ENCODE measurements around the gene SUOX.
A peak's percentile ranks its signal among the peaks of the same experiment; 100 is the strongest.
"Not testable (repeated sequence)": the region's sequence is repeated elsewhere in the genome, so short reads cannot be mapped to it uniquely, and the experiment has no call there.

Gene SUOX

DNA sequence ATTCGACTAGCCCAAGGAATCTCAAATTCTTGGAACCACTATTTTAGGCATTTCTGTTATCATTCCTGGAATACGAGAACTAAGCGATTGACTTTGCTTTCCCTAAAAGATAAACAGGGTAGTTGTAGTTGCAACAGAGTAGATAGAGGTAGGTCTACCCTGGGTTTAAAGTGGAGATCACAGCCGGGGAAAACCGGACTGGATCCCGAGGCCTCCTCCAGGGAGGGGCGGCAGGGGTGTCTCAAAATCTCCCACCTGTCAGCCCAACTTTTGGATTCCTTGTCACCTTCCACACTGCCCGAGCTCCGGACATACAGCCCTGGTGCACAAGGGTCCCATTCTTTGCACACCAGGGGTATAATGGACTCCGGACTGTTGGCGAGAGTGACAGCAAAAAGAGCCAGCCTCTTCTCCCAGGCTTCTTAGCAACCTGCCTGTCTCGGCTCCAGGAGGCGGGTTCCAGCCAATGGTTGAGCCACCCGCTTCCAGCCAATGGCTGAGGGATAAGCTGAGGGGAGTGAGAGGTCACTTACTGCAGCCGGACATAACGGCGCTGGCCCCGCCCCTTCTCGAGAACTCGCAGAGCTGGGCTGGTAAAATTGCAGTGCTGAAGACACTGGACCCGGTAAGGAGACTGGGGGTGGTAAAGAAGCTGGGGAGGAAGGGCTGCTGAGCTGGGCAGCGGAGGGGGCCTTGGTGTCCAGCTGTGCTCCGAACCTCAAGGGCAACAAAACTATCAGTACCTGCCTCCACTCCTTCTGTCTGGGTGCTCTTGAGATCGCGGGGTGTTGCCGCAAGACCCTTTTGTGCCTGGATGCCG, at the start of gene SUOX:
SUOX (plus strand) TSS at position 562 of the 820 bp plus-strand sequence. CDS start 4,946 bp downstream, outside the sequence.
- DNase-seq = peak; percentile 97

DNA sequence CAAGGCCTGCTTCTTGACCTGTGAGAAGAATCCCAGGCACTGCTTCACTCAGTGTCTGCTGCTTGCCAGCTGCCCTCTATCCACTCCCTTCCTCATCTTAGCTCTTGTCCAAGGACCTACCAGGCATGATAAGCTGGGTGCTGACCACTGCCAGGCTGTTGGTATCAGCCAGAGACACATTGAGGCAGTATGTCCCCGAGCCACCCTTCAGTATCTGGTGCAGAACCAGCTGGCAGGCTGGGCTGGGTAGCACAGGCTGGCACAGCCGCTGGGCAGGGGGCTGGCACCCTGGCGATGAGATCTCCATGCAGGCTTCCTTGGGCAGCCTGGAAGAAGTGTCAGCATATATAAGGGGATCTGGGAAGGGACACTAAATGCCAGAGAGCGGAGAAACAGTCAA, 41.7 kb upstream of the SUOX start:
- DNase-seq = no peak

DNA sequence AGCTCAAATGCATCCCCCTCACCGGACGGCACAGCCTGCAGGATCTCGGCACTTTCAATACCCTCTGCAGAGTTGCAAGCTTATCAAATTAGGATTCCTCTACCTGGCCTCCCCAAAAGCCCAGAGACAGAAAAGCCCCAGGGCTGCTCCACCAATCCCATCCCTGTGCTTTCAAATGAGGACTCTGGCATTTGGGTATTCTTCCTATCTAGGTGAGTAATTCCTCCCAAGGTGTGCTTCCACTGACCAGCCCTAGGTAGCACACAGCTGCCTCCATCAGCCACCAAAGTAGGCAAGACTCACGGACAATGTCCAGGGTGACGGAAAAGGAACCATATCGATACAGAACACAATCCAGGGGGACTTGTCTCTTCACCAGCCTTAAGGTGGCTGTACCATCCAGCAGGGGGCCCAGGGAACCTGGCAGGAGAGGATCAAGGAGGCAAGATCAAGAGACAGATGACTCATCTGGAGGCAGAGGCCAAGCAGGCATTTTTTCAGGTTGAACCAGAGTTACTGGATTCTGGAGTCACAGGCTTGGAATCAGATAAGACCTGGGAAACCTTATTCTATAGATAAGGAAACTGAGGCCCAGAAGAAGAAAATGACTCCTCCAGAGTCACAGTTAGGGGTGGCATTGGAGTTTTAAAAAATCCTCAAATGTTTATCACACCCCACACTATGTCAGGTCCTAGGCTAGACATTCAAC, 41.1 kb upstream of the SUOX start:
- DNase-seq = no peak

DNA sequence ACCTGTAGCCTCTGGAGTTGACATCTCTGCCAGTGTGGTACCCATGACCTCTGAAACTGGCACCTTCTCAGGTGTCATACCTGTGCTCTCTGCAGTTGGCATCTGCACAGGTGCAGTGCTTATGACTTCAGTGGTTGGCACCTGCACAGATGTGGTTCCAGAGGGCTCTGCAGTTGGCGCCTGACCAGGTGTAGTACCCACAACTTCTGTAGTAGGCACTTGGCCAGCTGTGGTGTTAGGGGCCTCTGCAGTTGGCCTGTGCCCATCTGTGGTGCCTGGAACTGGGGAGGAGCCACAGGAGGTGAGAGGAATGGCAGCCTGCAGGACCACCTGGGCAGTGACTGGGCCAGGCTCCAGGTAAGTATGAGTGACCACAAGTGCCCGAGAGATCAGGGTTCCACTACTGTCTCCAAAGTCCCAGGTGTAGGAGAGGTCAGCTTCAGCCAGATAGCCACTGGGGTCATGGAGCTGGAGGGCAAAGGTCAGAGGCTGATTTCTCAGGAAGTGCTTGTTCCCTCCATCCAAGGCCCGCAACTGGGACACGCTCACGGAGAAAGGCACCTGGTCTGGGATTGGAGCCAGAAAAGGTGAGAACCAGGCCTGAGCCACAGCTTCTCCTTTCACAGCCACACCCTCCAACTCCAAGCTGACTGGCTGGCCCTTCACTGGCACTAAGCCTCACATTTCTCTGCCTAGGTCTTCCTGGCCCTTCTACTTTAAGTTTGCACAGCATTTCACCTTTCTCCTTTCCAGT, 39.8 kb upstream of the SUOX start:
- no peak for DNase-seq

DNA sequence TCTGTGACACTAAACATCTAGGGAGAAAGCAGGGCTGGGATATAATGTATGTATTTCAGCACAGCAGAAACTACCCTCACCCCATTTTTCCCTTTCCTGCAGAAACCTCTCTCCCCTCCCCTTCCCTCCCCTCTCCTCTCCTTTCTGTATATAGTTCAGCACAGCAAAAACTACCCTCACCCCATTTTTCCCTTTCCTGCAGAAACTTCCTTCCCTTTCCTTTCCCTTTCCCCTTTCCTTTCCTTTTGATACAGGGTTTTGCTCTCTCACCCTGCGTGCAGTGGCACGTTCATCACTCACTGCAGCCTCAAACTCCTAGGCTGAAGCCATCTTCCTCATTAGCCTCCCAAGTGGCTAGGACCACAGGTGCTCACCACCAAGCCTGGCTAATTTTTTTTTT, 33.3 kb upstream of the SUOX start:
- no peak for DNase-seq

DNA sequence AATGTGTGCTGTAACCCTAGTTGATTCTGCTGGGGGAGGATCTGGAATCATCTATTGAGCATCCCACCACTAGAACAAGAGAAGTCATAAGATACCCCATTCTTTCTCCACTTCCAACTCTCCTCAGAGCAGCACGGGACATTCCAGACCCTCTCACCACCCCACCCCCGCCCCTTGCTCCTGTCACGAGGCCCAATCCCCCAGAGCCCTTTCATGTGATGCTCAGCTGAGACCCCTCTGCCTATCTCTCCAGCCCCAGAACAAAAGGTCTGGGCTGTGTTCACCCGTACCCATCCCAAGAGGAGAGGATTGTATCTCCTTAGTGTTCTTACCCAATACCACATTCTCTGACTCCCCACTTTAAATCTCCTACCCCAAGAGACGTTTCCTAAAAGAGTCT, 31.8 kb upstream of the SUOX start:
- DNase-seq = peak; percentile 54

DNA sequence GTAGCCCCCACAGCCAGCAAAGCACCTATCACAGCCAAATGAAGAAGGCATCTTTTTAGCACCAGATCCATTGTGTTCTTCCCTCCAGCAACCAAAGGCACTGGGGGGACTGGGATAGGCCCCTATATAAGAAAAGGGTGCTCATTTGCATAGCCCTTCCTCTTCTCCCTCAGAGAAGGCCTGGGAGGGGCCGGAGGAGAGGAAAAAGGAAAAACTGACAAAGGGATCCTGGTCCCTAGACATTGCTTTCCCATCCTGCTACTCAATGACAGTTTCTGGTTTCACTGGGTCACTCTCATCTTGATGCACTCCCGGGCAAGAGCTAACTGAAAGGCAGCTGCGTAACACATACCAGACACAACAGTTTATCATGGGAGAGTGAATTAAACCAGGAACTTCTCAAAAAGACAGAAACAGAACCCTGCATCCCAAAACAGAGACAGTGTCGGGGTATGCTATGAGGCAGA, 31.1 kb upstream of the SUOX start, which contains the start of gene PMEL:
PMEL (minus strand) TSS at position 102 of the 467 bp plus-strand sequence; CDS start at position 71, 31 bp downstream.
- no peak for DNase-seq

DNA sequence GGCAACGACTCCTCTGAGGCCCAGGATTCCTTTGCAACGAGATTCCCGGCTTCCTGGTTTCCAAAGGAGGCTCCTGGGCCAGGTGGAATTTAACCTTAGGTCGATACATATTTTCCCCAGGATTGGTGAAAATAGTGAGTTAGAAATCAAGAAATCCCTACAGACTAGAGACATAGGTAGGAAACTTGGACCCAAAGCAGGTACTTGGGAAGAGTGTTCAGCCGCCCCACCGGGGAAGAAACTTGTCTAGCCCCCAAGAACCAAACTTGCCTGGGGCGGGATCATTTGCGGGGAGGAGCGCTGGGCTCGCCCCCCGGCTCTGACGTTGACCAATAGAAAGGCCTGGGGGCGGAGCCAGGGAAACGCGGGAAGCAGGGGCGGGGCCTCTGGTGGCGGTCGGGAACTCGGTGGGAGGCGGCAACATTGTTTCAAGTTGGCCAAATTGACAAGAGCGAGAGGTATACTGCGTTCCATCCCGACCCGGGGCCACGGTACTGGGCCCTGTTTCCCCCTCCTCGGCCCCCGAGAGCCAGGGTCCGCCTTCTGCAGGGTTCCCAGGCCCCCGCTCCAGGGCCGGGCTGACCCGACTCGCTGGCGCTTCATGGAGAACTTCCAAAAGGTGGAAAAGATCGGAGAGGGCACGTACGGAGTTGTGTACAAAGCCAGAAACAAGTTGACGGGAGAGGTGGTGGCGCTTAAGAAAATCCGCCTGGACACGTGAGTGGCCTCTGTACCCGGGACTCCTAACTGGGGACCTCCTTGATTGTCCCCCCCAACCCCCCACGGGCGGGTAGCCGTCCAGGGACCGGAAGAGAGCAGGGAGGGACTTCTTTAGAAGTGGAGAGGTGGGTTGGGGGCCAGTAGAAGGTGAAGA, 30.4 kb upstream of the SUOX start, which contains the start of gene CDK2:
CDK2 (plus strand) TSS at position 423 of the 874 bp plus-strand sequence; CDS start at position 602, 179 bp downstream.
- DNase-seq = peak; percentile 95

DNA sequence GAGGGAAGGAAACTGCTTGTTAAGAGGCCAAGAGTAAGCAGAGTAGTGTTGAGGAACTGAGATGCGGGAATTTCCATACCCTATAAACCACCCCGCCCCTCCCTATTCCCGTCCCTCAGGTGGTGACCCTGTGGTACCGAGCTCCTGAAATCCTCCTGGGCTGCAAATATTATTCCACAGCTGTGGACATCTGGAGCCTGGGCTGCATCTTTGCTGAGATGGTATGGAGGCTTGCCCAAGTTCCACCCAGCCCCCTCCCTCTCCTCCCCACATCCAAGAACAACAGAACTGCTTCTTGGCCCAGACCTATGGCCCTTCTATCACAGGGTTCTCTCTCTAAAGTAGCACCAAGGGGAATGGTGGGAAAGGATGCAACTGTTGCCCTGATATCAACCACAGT, 27.7 kb upstream of the SUOX start:
- no peak for DNase-seq

DNA sequence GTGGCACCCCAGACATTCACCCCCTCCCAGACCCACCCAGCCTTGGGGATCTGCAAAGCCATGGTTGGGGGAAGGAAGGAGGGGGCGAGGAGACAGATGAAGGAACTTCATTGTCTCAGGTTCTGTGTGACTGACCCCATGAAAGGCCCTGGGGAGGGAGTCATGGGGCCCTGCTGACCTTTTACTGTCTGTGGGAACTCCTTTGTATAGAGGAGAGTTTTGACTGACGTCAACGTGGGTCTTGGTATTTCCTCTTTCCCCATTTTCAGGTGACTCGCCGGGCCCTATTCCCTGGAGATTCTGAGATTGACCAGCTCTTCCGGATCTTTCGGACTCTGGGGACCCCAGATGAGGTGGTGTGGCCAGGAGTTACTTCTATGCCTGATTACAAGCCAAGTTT, 26.3 kb upstream of the SUOX start:
- no peak for DNase-seq

DNA sequence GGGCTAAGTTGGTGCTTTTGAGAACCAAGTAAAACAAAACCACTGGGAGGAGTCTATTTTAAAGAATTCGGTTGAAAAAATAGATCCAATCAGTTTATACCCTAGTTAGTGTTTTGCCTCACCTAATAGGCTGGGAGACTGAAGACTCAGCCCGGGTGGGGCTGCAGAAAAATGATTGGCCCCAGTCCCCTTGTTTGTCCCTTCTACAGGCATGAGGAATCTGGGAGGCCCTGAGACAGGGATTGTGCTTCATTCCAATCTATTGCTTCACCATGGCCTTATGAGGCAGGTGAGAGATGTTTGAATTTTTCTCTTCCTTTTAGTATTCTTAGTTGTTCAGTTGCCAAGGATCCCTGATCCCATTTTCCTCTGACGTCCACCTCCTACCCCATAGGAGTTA, 25.0 kb upstream of the SUOX start:
- DNase-seq = no peak

DNA sequence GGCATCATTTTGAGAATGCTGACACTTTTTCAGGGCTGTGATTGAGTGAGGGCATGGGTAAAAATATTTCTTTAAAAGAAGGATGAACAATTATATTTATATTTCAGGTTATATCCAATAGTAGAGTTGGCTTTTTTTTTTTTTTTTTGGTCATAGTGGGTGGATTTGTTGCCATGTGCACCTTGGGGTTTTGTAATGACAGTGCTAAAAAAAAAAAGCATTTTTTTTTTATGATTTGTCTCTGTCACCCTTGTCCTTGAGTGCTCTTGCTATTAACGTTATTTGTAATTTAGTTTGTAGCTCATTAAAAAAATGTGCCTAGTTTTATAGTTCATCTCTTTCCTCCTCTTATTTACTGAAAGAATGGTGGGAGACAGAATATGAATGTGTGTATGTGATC, 24.6 kb upstream of the SUOX start:
- DNase-seq = no peak

DNA sequence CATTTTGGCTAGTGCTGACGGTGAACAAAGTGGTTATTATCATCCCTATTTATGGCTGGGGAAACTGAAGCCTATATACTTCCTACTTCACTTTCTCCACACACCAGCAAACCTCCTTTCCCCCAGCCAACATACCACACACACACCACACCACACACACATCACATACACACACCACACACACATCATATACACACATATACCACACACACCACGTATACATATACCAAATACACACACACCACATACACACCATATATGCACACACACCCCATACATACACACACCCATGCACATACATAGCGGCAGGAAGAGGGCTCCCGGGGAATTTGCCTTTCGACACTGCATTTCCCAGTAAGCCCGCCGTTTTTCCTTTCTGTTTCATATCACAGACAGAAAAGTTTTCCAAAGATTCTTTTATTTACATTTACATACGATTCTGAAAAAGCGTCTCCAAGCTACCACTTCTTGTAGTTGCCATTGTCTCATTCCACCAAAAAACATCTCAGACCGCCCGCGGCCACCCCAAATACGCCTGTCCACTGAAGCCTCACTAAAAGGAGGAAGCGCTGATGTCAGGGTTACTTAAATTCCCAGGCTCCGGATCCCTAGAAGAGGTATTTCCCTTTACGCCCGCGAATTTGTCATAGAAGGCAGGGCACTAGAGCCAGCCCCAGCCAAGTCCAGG, 24.0 kb upstream of the SUOX start:
- DNase-seq = no peak

DNA sequence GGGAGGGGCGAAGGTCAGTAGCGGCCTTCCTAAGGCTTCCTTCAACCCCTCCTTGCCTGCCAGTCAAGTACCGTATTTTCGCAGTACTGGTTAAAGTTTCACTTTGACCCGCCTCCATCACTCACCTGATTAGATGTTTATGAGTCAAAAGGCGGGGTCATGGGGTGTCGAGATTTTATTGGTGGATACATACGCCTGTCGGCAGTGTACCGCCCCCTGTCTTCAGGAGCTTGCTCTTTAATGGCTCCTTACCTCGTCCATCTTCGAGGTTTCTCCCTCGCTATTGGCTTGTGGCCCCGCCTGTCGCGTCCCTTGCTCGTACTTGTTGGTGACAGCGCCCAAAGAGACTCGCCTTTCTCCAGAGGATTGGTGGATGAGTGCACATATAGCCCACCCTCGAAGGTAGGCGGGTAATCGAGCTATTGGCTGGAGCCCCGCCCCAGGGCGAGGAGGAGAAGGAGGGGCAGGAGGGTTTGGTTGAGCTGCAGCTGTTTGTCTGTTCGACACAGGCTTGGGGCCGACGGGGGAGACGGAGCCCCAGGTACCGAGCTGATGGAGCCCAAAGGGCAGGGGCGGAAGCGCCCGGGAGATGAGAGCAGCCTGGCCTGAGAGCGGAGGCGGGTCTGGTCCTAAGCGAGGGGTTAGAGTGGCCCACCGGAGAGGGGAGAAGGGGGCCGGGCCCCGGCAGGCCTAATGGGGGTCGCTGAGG, 23.3 kb upstream of the SUOX start, which contains the start of gene RAB5B:
RAB5B (plus strand) TSS at position 480 of the 709 bp plus-strand sequence. CDS start 12,883 bp downstream, outside the sequence.
- DNase-seq = peak; percentile 100

DNA sequence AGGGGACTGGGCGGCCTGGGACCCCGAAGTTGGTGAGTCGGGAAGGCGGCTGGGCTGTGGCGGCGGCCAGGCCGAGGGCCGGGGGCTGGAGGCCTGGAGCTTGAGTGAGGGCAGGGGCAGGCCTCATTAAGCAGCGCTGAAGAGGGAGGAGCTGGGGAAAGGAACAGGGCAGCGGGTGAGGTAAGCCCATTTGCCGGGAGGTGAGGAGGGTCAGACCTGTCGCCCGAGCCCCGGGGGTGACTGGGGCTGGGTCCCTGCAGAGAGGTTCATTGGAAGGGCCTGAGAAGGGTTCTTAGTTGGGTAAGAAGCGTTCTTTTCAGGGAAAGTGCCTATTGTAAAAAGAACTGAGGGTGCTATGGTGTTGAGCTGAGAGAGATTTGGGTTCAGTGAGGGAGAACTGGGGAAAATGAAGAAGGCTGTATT, 22.8 kb upstream of the SUOX start:
- no peak for DNase-seq

DNA sequence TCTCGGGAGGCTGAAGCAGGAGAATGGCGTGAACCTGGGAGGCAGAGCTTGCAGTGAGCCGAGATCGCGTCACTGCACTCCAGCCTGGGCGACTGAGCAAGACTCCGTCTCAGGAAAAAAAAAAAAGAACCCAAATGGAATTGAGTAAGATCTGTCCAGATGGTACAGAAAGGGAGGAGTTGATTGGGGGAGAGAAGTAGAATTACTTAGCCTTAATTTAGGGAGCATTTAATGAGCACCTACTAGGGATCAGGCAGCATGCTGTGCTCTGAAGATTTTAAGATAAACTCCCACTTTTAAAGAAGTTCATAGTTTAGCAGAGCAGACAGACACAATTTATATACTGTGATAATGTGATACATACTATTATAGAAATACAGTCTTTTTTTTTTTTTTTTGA, 18.7 kb upstream of the SUOX start:
- no peak for DNase-seq

DNA sequence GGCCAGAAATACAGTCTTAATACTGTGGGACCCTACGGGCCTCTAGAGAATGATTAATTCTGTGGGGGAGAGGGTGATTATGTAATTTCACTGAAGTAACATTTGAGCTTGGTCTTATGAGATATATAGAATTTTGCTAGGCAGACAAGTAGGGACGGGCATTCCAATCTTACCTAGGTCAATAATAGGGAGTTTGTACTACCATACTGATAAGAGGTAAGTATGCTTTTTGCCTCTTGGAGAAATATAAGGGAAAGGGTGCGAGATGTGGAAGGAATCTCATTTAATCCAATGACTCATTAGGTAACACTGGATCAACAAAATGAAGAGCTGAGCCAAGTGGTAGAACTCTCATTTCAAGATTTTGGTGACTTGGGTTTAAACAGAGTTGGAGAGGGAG, 18.0 kb upstream of the SUOX start:
- no peak for DNase-seq

DNA sequence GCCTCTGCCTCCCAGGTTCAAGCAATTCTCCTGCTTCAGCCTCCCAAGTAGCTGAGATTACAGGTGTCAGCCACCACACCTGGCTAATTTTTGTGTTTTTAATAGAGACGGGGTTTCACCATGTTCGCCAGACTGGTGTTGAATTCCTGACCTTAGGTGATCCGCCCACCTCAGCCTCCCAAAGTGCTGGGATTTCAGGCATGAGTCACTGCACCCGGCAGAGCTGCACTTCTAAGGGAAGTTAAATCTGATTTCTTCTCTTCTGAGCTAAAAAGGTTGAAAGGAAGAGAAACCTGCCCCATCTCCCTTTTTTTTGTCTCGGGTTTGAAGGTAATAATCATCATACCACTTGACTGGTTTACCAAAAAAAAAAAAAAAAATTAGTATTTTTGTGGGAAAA, 15.2 kb upstream of the SUOX start:
- DNase-seq = not testable (repeated sequence)

DNA sequence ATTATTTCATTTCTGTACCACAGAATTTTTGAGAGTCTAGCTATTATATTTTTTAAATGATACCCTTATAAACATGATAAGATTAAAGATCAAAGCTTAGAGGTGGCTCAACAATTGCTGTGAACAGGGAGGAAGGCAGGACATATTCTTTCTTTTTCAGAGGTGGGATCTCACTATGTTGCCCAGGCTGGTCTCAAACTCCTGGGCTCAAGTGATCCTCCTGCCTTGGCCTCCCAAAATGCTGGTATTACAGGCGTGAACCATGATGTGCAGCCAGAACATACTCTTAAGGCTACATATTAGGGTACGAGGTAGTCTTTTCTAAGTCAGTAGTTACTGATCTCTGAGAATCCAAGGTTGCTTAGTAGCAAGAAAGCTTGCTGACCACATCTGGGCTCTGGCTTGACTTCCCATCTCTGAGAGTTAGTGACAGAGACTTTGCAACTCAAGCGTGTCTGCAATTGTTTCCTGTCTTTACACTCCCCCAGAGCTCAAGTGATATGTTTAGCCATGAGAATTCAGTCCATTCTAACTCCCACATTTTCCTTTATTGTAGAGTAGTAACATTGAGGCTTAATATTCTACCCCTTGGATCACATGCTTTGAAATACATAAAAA, 14.6 kb upstream of the SUOX start:
- no peak for DNase-seq

DNA sequence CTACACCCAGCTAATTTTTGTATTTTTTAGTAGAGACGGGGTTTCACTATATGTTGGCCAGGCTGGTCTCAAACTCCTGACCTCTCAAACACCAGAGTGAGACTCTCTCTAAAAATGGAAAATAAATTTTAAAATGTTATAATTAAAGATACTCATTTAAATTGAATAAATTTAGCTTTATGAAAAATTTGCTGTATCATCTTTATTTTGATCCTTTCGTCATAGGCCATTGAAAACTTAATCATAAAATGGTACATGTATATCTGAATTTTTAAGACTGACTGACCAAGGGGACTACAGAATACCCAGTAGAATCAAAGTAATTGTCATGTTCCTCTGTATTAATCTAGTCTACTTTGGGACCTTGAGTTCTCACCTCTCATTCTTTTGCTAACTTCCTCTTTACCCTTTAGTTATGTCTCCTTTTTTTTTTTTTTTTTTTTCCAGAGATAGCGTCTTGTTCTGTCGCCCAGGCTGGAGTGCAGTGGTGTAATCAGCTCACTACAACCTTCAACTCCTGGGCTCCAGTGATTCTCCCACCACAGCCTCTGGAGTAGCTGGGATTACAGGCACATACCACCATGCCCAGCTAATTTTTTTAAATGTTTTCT, 13.7 kb upstream of the SUOX start:
- DNase-seq = no peak
